Heart right ventricle (tissue), 16 donors: ENCODE data around the gene ECD. TPM values are rescaled to one million over a fixed set of nuclear protein-coding genes. Genes with fewer than 3 reads are reported as not detected.
A peak's percentile ranks its signal among the peaks of the same experiment; 100 is the strongest.

ENCODE experiments used
- ATAC-seq, 8 donors: fragments of 200-7000 bp; cut with Tn5 transposase; one replicate each; pipeline ENCODE4 v1.9.1; 2020; ENCODE audit warnings: mild to moderate bottlenecking in 8 of 8, moderate library complexity in 8 of 8, moderate number of reproducible peaks in 1 of 8
- DNase-seq, 2 donors: peaks; one replicate each; pipeline ENCODE4 v3.0.0-alpha.2; 2020
- H3K27ac ChIP-seq, 10 donors: fragments of 200-600 bp; sonication (generic) in 2 of 10; one replicate each; pipeline versions ENCODE4 v1.5.0 to v1.8.0; 2020 to 2022; ENCODE audit warnings: mild to moderate bottlenecking in 3 of 10
- H3K27me3 ChIP-seq, 7 donors: fragments of 200-600 bp; one replicate each; pipeline ENCODE4 v1.8.0; 2021 to 2022; ENCODE audit warnings: mild to moderate bottlenecking in 2 of 7
- H3K36me3 ChIP-seq, 9 donors: fragments of 200-600 bp; sonication (generic) in 1 of 9; one replicate each; pipeline versions ENCODE4 v1.5.0 to v1.8.0; 2020 to 2022; ENCODE audit warnings: mild to moderate bottlenecking in 2 of 9
- H3K4me1 ChIP-seq, 9 donors: fragments of 200-600 bp; sonication (generic) in 1 of 9; one replicate each; pipeline versions ENCODE4 v1.5.0 to v1.8.0; 2020 to 2022; ENCODE audit warnings: mild to moderate bottlenecking in 4 of 9
- H3K4me3 ChIP-seq, 10 donors: fragments of 200-600 bp; sonication (generic) in 2 of 10; one replicate each; pipeline versions ENCODE4 v1.5.0 to v1.8.0; 2020 to 2022; ENCODE audit warnings: mild to moderate bottlenecking in 7 of 10, moderate library complexity in 2 of 10
- H3K9me3 ChIP-seq, 11 donors: fragments of 200-600 bp in 10 of 11; sonication (generic) in 2 of 11; one replicate each; pipeline versions ENCODE4 v1.5.0 to v1.8.0; 2013 to 2022; ENCODE audit warnings: mild to moderate bottlenecking in 2 of 11, control low read depth in 1 of 11, moderate library complexity in 1 of 11
- CTCF ChIP-seq, 9 donors: fragments of 200-600 bp; sonication (generic) in 2 of 9; IDR thresholded peaks; one replicate each; pipeline versions ENCODE4 v1.5.0 to v1.8.0; 2021 to 2022; ENCODE audit warnings: antibody characterized with exemption in 9 of 9, mild to moderate bottlenecking in 5 of 9, moderate library complexity in 1 of 9
- WGBS, 2 donors: extraction: QIAGEN DNeasy Blood & Tissue Kit; methylation state at CpG; one replicate each; pipeline ENCODE4 v1.1.7; 2013; ENCODE audit warnings: inconsistent platforms in 1 of 2; 5-methylcytosine and 5-hydroxymethylcytosine counted together
- intact Hi-C, 10 donors: fragments of 100-400 bp; cut with DNase I; formaldehyde crosslinking; loops; one replicate each; pipeline versions ENCODE4 v1.11.1 to v1.14.2; 2022
- polyA plus RNA-seq, 2 donors: library from polyadenylated mRNA; stranded (reverse); fragments of 200-250 nt; gene quantifications; one replicate each; pipeline ENCODE4 v1.2.3, GENCODE V29; 2013
- total RNA-seq, 10 donors: library from RNA; stranded (reverse); fragmentation: NEBNext Ultra II Directional in 3 of 10; extraction: Animal tissue kit (Norgen Biotek cat#: 25700) in 3 of 10; gene quantifications; one replicate each; pipeline versions ENCODE4 v1.2.1 to v1.2.4, GENCODE V29; 2021 to 2023
- donor health status: Arrhythmogenic right ventricular cardiomyopathy.
- donor health status: ischemic (EF 13 %, LVEDD 7.1; RV severe dilation, severe dysfunction).
- donor health status: healthy with polysubstance abuse.
- donor health status: DM: no; HTN: yes; CAD: no.
- donor health status: DM: no; HTN: no; CAD: no.
- donor health status: ischemic (EF 25% LVEDD 6.9; RV normal size, moderate dysfunction).
- donor health status: ischemic (EF 25% LVEDD 5.7; RV mildly dilated, moderate dysfunction).
- donor health status: healthy.
- donor health status: DM: yes; HTN: yes; CAD: no.
- donor health status: Ischemic cardiomyopathy.
- donor health status: ischemic (EF 35%, LVEDD 5.7; RV mildly dilated, moderate dysfunction).
- donor health status: nonischemic (EF 11% LVEDD 7.7; RV severe dilation, severe dysfunction).
- donor health status: DM: yes; HTN: yes; CAD: no.
- donor health status: PGD.
- donor health status: ischemic (EF 29% LVEDD 5.4; RV normal size, mild dysfunction).
- donor health status: nonischemic (EF 23%, LVEDD 6.1; RV moderate dilation, normal function).

The ECD gene
- total and polyA plus RNA-seq, 12 donors = 5.8 to 22.9 (median 18.2) TPM

GRCh38 chr10:73094986-73095480 is 72.8 kb downstream of the ECD start:
- intact Hi-C loops = loop anchor here in 7 of 10 donors (5.0 to 10.0 kb wide), 4 partner anchors 60 to 70 kb away; partner anchors contain the start of genes ECD (in 1 of the 7) and FAM149B1 (in 1 of the 7)
- Histone ChIP-seq H3K27me3 (no peaks in the 10 kb centered on the region), H3K9me3 (no peaks in the 10 kb centered on the region), H3K4me1 (peaks cover 0 to 61% (median 43%) of the 10 kb centered on the region in 9 donors), H3K36me3 (peaks cover 0 to 12% (median 0%) of the 10 kb centered on the region in 9 donors), H3K27ac (peak overlapping the region; percentile 94 to 99 (median 96)), H3K4me3 (peak overlapping the region; percentile 76 to 92 (median 85))
- DNase-seq (no peak), ATAC-seq (no peak)
- TF ChIP-seq CTCF (IDR thresholded peaks at IDR 0.05) = no peak
- 3 to 5% methylated on average over 5 of the region's 5 CpGs for WGBS, 2 donors

- H3K9me3 ChIP-seq = no peaks in the 10 kb centered on the region
- peak overlapping the region; percentile 8 to 99 (median 96) for H3K27ac ChIP-seq
- no peaks in the 10 kb centered on the region for H3K27me3 ChIP-seq
- H3K36me3 ChIP-seq = peaks cover 0 to 16% (median 0%) of the 10 kb centered on the region in 9 donors
- H3K4me3 ChIP-seq = peak overlapping the region in 9 of 10 donors; percentile 76 to 92 (median 85)
- TF ChIP-seq CTCF (IDR thresholded peaks at IDR 0.05) = no peak
- peaks cover 0 to 67% (median 41%) of the 10 kb centered on the region in 9 donors for H3K4me1 ChIP-seq
- ATAC-seq (no peak), DNase-seq (no peak)
- WGBS, 2 donors = 13 to 26% methylated on average over 2 of the region's 2 CpGs
- intact Hi-C loops = loop anchor here in 2 of 10 donors (10.0 kb wide), 2 partner anchors 61 to 71 kb away; partner anchors contain the start of genes ECD (in 1 of the 2) and FAM149B1 (in 1 of the 2)
These were observed 73.6 kb downstream of the ECD start for GRCh38 chr10:73093922-73094850.

GRCh38 chr10:73092830-73093229 is 75.0 kb downstream of the ECD start:
- H3K27ac ChIP-seq = peak overlapping the region in 7 of 10 donors; percentile 36 to 96 (median 53)
- ATAC-seq = no peak
- peaks cover 0 to 16% (median 0%) of the 10 kb centered on the region in 9 donors for H3K36me3 ChIP-seq
- H3K4me1 ChIP-seq = peaks cover 0 to 76% (median 37%) of the 10 kb centered on the region in 9 donors
- no peaks in the 10 kb centered on the region for H3K27me3 ChIP-seq
- no peak for TF ChIP-seq CTCF (IDR thresholded peaks at IDR 0.05)
- intact Hi-C loops = loop anchor here in 2 of 10 donors (10.0 kb wide), 2 partner anchors 62 to 72 kb away; partner anchors contain the start of genes ECD (in 1 of the 2) and FAM149B1 (in 1 of the 2)
- WGBS, 2 donors = 97 to 98% methylated on average over 3 of the region's 3 CpGs
- H3K4me3 ChIP-seq = no peak overlapping the region
- H3K9me3 ChIP-seq = no peaks in the 10 kb centered on the region
- no peak for DNase-seq

GRCh38 chr10:73088304-73088703 is 79.5 kb downstream of the ECD start:
- peak overlapping the region in 6 of 10 donors; percentile 16 to 96 (median 66) for H3K27ac ChIP-seq
- no peak for TF ChIP-seq CTCF (IDR thresholded peaks at IDR 0.05)
- H3K4me1 ChIP-seq = peaks cover 0 to 76% (median 27%) of the 10 kb centered on the region in 9 donors
- H3K27me3 ChIP-seq = no peaks in the 10 kb centered on the region
- no peak for ATAC-seq
- intact Hi-C loops = no loop called here
- H3K4me3 ChIP-seq = no peak overlapping the region
- peaks cover 0 to 16% (median 0%) of the 10 kb centered on the region in 9 donors for H3K36me3 ChIP-seq
- H3K9me3 ChIP-seq = no peaks in the 10 kb centered on the region
- no peak for DNase-seq
